ENCODE results near the gene B3GALT5.

- no peak for TF ChIP-seq CTCF (IDR thresholded peaks at IDR 0.05)
- TF ChIP-seq POLR2A (IDR thresholded peaks at IDR 0.05) = no peak
Measured at GRCh38 chr21:39675590-39675989, 62.9 kb downstream of the B3GALT5 start.

Measured in testis (tissue), 2 donors.